Erythroblast (primary cell): ENCODE results near the gene TTC3.
"Not testable (repeated sequence)": the region's sequence is repeated elsewhere in the genome, so short reads cannot be mapped to it uniquely, and the experiment has no call there.

ENCODE experiments used
- DNase-seq, 2 experiments: peaks; one replicate each; lab custom pipeline; 2025; lab: John Stamatoyannopoulos, UW
- GATA1 ChIP-seq: IDR thresholded peaks from 2 replicates; pipeline ENCODE4 v1.6.1; 2011; ENCODE audit warnings: low read depth, mild to moderate bottlenecking, control low read depth, low read length, moderate library complexity
- POLR2A ChIP-seq: IDR thresholded peaks from 2 replicates; pipeline ENCODE4 v1.6.1; 2011; ENCODE audit warnings: mild to moderate bottlenecking, low read length

TTC3 gene

GRCh38 chr21:37087188-37087587 lies 14.1 kb downstream of the TTC3 start:
- TF ChIP-seq POLR2A = no peak
- no peak for TF ChIP-seq GATA1
- DNase-seq = peak; percentile 33 to 52

- DNase-seq = no peak
- no peak for TF ChIP-seq POLR2A
- no peak for TF ChIP-seq GATA1
Measured at GRCh38 chr21:37088186-37088735, 15.2 kb downstream of the TTC3 start.

GRCh38 chr21:37093977-37094376 lies 20.9 kb downstream of the TTC3 start:
- no peak for DNase-seq
- TF ChIP-seq GATA1 = no peak
- no peak for TF ChIP-seq POLR2A

- TF ChIP-seq GATA1 = no peak
- TF ChIP-seq POLR2A = no peak
Measured at GRCh38 chr21:37095821-37096220, 22.8 kb downstream of the TTC3 start.

GRCh38 chr21:37098751-37099150 lies 25.7 kb downstream of the TTC3 start:
- no peak for TF ChIP-seq GATA1
- TF ChIP-seq POLR2A = no peak
- DNase-seq = no peak

More at GRCh38 chr21:37095821-37096220, 22.8 kb downstream of the TTC3 start:
- DNase-seq = no peak

- no peak for DNase-seq
- TF ChIP-seq POLR2A = no peak
- TF ChIP-seq GATA1 = no peak
Measured at GRCh38 chr21:37100316-37100715, 27.3 kb downstream of the TTC3 start.

- no peak for DNase-seq
- TF ChIP-seq POLR2A (no peak), GATA1 (no peak)
Measured at GRCh38 chr21:37101384-37101783, 28.3 kb downstream of the TTC3 start.

- DNase-seq = not testable (repeated sequence)
Measured at GRCh38 chr21:37102746-37103145, 29.7 kb downstream of the TTC3 start.

GRCh38 chr21:37106998-37107397 lies 33.9 kb downstream of the TTC3 start:
- TF ChIP-seq POLR2A (no peak), GATA1 (no peak)
- DNase-seq = no peak

GRCh38 chr21:37111029-37111428 lies 38.0 kb downstream of the TTC3 start:
- not testable (repeated sequence) for DNase-seq

- not testable (repeated sequence) for DNase-seq
Measured at GRCh38 chr21:37114301-37114700, 41.2 kb downstream of the TTC3 start.

GRCh38 chr21:37116459-37116858 lies 43.4 kb downstream of the TTC3 start:
- DNase-seq = not testable (repeated sequence)

GRCh38 chr21:37117204-37117603 lies 44.1 kb downstream of the TTC3 start:
- DNase-seq = no peak
- no peak for TF ChIP-seq POLR2A
- TF ChIP-seq GATA1 = no peak

- no peak for DNase-seq
- TF ChIP-seq POLR2A = no peak
- no peak for TF ChIP-seq GATA1
Measured at GRCh38 chr21:37118187-37118826, 45.3 kb downstream of the TTC3 start.

GRCh38 chr21:37119421-37120218 lies 46.6 kb downstream of the TTC3 start:
- TF ChIP-seq GATA1 (no peak), POLR2A (no peak)
- no peak for DNase-seq
